HG02970 (cell line): ENCODE data around the gene SSX4B.
"Not testable (repeated sequence)": the region's sequence is repeated elsewhere in the genome, so short reads cannot be mapped to it uniquely, and the experiment has no call there.

Experiments used
- ATAC-seq: cut with Tn5 transposase; IDR thresholded peaks from one replicate; pipeline ENCODE4 v1.9.1; 2021; ENCODE audit warnings: mild to moderate bottlenecking, moderate library complexity, moderate number of reproducible peaks; ENCODE audit not compliant: unreplicated experiment, low FRiP score

SSX4B gene, protein sequence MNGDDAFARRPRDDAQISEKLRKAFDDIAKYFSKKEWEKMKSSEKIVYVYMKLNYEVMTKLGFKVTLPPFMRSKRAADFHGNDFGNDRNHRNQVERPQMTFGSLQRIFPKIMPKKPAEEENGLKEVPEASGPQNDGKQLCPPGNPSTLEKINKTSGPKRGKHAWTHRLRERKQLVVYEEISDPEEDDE

GRCh38 chrX:48411860-48412259 is at the start of gene SSX4B:
Gene SSX4B (minus strand): TSS chrX:48411960. CDS start chrX:48411372, 588 bp downstream.
- not testable (repeated sequence) for ATAC-seq

- no peak for ATAC-seq
These were observed 48.8 kb upstream of the SSX4B start for GRCh38 chrX:48460606-48461005.

DNA sequence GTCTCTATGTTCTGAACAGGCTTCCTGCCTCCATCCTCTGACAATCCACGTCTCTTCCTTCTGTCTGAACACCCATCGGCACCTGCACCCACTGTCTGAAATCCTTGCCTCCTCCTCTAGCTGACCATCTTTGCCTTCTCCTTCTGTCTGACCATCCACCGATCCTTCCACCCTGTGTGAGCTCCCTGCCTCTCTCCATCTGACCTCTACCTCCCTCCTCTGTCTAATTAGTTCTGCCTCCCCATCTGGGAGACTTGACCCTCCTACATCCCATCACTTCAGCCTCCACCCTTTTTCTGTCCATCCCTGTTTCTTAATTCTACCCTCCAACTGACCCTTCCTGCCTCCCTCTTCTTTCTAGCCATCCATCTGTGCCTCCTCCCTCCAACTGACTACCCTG is 48.3 kb upstream of the SSX4B start:
- no peak for ATAC-seq

DNA sequence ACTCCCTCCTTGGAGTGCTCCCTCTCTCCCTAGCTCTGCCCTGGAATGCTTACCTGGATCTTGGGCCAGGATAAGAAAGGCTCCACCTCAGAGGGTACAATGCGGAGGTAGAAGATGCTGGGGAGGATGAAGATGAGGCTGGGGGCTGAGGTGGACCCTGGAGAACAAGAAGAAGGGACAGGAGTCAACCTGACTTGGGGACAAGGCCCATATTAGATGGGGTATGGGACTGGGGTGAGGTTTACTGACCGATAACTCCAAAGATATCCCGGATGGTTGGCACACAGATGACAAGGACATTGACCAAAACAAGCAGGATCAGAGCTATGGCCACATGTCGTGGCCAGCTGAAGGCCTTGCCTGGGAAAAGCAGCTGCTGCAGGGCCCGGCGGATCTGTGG is 47.7 kb upstream of the SSX4B start:
- no peak for ATAC-seq

- no peak for ATAC-seq
These were observed 47.0 kb upstream of the SSX4B start for GRCh38 chrX:48458711-48459110.

DNA sequence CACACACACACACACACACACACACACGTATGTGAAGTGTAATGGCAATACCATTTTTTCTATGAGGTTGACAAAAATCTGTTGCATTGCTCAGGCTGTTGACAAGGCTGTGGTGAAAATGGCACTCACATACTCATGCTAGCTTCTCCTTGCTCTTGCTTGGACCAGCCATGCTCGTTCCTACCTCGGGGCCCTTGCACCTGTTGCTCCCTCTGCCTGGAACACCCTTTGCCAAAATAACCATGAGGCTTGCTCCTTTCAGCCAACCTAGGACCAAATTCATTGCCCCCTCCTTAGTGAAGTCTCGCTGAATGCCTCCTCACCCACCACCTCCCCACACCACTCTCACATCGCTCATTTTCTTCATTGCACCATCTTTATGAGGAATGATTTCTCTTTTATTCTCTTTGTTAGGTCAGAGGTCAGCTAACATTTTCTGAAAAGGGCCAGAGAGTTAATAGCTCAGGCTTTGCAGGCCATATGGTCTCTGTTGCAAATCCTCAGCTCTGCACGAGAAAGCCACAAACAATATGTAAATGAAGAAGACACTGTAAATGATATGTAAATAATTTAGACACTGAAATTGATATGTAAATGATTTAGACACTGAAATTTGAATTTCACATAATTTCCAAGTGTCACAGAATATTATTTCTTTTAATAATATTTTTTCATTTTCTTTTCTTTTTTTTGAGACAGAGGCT is 45.0 kb upstream of the SSX4B start:
- no peak for ATAC-seq

DNA sequence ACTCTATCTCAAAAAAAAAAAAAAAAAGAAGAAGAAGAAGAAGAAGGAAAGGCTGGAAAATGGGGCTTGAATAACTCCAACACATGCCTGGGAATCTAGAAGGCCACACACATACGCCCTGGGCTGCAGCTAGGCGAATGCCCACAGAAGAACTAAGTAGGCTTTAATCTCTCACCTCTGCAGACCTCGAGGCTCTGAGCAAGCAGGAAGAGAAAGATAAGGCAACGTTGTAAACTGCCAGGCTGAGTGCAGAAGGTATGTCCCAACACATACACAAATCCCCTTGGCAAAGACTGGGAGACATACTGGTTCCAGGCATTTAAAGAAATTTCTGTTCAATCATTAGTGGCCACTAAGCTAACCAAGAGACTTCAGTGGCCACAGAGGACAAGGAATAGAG is 39.9 kb upstream of the SSX4B start:
- ATAC-seq: no peak

DNA sequence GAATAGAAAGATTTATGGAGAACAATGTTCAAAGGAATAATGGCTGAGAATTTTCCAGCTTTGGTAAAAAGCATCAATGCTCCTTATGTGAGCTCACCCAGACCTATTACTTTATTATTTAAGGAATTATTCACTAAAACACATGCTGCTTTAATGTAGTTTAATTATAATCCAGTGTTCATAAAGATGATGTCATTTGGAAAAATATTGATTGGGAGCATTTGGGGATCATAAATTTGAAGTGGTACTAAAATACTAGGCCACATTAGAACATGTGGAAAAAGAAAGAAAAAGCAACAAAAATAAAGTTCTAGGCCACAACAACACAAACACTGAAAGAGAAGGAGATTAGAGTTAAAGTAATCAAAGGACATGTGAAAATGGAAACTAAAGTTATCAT is 38.3 kb upstream of the SSX4B start:
- ATAC-seq: no peak

GRCh38 chrX:48447201-48447600 is 35.4 kb upstream of the SSX4B start:
- ATAC-seq: not testable (repeated sequence)

DNA sequence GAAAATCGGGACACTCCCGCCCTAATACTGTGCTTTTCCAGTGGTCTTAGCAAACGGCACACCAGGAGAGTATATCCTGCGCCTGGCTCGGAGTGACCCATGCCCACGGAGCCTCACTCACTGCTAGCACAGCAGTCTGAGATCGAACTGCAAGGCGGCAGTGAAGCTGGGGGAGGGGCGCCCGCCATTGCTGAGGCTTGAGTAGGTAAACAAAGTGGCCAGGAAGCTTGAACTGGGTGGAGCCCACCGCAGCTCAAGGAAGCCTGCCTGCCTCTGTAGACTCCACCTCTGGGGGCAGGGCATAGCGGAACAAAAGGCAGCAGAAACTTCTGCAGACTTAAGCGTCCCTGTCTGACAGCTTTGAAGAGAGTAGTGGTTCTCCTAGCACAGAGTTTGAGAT is 22.0 kb upstream of the SSX4B start:
- not testable (repeated sequence) for ATAC-seq

- not testable (repeated sequence) for ATAC-seq
These were observed 18.4 kb upstream of the SSX4B start for GRCh38 chrX:48430166-48430565.

DNA sequence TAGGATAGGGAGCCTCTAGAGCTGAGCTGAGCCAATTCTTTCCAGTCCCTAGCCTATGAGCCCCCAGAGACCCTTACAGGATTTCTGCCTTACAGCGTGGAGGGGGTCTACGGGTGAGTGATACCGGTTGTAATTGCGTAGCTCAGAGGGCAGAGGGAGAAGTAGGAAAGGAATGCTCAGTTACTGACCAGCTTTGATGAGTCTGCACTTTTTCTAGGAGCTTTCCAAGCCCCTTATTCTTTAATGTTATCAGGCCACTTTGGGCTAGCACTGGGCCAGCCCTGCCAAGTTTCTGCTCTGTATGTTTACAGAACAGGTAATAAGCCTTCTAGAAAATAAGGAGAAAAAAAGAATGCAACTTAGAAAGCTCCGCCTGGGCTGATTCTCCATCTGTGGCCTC is 17.8 kb upstream of the SSX4B start:
- ATAC-seq: not testable (repeated sequence)

GRCh38 chrX:48427027-48427716 is 15.4 kb upstream of the SSX4B start:
- ATAC-seq: not testable (repeated sequence)

DNA sequence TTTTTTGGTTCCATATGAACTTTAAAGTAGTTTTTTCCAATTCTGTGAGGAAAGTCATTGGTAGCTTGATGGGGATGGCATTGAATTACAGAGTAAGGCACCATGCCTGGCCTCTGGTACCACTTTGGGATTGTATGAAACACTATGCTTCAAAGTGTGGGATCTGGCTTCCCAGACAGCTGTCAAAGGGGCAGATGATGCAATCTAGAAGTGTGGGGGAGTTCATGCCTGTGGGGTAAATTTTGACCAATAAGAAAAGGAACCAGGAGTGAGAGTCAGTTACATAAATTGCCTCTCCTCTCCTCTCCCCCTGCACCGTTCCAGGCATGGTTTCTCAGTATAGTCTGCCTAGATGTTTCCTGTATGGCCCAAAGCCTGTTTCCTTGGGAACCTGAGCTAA is 13.9 kb downstream of the SSX4B start:
- not testable (repeated sequence) for ATAC-seq

GRCh38 chrX:48396931-48397330 is 14.8 kb downstream of the SSX4B start:
- not testable (repeated sequence) for ATAC-seq

DNA sequence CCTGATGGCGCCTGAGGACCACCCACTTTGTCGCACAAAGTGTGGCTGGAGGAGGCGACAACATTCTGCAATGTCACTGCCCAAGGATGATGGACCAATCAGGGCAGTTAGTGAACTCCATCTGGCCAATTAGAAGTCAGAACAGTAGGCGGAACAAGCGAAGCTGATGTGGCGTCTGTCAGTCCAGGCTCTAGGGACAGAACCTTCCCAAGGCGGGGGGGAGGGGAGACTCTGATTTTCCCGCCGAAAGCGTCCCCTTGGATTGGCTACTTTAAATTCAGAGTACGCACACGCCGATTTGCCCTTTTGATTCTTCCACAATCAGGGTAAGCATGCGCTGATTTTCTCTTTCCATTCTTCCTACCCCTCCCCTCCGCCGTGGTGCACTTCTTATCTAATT is 28.5 kb downstream of the SSX4B start, which contains the start of gene SSX4:
Gene SSX4 (plus strand): TSS at position 301 of the 400 bp plus-strand sequence. CDS start 515 bp downstream, outside the sequence.
- ATAC-seq: not testable (repeated sequence)

DNA sequence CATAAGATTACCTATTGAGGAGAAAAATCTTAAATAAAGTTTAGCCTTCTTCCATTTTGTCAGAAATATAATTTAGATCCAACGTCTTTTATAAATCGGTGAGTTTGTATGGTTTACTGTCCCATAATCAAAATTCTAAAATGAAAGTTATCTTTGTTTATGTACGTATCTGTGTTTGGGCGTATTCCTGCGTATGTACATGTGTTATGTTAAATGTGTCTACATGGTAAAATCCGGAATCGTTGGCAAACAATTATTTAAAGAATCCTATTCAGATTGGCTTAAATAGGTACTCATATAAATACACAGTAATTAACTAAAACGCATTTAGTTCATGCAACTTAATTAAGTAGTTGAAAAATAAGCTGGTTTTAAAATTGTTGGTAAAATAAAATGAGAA is 41.4 kb downstream of the SSX4B start:
- not testable (repeated sequence) for ATAC-seq

- not testable (repeated sequence) for ATAC-seq
These were observed 43.9 kb downstream of the SSX4B start for GRCh38 chrX:48367717-48368408.

DNA sequence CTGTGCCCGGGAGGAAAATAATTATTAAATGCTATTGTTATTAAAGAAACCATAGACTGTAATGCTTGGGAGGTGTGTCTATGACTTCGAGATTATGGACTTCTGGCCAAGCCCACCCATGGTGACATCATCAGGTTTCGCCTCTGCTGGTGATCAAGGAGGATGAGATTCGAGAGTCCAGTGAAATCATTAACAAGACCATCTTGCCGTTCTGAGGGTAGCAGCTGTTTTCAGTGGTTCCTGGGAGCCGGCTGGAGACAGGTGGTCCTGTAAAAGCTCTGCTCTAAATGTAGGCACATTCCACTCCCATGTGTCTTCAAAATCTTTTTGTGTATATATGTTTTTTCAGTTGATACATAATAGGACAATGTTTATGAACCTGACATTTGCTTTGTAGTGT is 52.5 kb downstream of the SSX4B start:
- ATAC-seq: not testable (repeated sequence)

- no peak for ATAC-seq
These were observed 54.1 kb downstream of the SSX4B start for GRCh38 chrX:48357681-48358080.
